RPMI8226 (cell line): Measurements from ENCODE around the gene GLRX.
"Not testable (repeated sequence)": the region's sequence is repeated elsewhere in the genome, so short reads cannot be mapped to it uniquely, and the experiment has no call there.

Source experiments
- DNase-seq: peaks from one replicate; pipeline ENCODE4 v3.0.0-alpha.2; 2015

Gene GLRX

GRCh38 chr5:95851141-95851540, 28.6 kb upstream of the GLRX start:
- DNase-seq, result not testable (repeated sequence)

- DNase-seq, result no peak
These were observed 27.9 kb upstream of the GLRX start for GRCh38 chr5:95850391-95850894.

GRCh38 chr5:95848701-95849100, 26.2 kb upstream of the GLRX start:
- no peak for DNase-seq

- no peak for DNase-seq
These were observed 24.7 kb upstream of the GLRX start for GRCh38 chr5:95847261-95847592.

GRCh38 chr5:95846554-95847260, 24.2 kb upstream of the GLRX start:
- DNase-seq, result peak; percentile 81

- no peak for DNase-seq
These were observed 22.9 kb upstream of the GLRX start for GRCh38 chr5:95845391-95845790.

- no peak for DNase-seq
These were observed 21.3 kb upstream of the GLRX start for GRCh38 chr5:95843733-95844223.

GRCh38 chr5:95842854-95843544, 20.5 kb upstream of the GLRX start:
- DNase-seq, result peak; percentile 87

GRCh38 chr5:95841914-95842812, 19.6 kb upstream of the GLRX start:
- DNase-seq, result no peak

- DNase-seq, result no peak
These were observed 18.6 kb upstream of the GLRX start for GRCh38 chr5:95840956-95841705.

- no peak for DNase-seq
These were observed 17.1 kb upstream of the GLRX start for GRCh38 chr5:95839658-95840057.

- no peak for DNase-seq
These were observed 16.0 kb upstream of the GLRX start for GRCh38 chr5:95838556-95838955.

- no peak for DNase-seq
These were observed 15.5 kb upstream of the GLRX start for GRCh38 chr5:95838001-95838520.

- no peak for DNase-seq
These were observed 15.0 kb upstream of the GLRX start for GRCh38 chr5:95837492-95837891.

GRCh38 chr5:95836971-95837370, 14.4 kb upstream of the GLRX start:
- DNase-seq, result not testable (repeated sequence)

- peak; percentile 40 for DNase-seq
These were observed 14.0 kb upstream of the GLRX start for GRCh38 chr5:95836544-95836943.

GRCh38 chr5:95835682-95836385, 13.3 kb upstream of the GLRX start:
- peak; percentile 26 for DNase-seq

GRCh38 chr5:95832664-95833063, 10.1 kb upstream of the GLRX start:
- no peak for DNase-seq

- DNase-seq, result no peak
These were observed 7.7 kb upstream of the GLRX start for GRCh38 chr5:95830226-95830625.

- DNase-seq, result no peak
These were observed 5.3 kb upstream of the GLRX start for GRCh38 chr5:95827892-95828246.
